SJCRH30 (cell line): Measurements from ENCODE around the gene CD59. TPM values are rescaled to one million over a fixed set of nuclear protein-coding genes. Genes with fewer than 3 reads are reported as not detected.
A peak's percentile ranks its signal among the peaks of the same experiment; 100 is the strongest.

Experiments used
- DNase-seq, 2 experiments: peaks; one replicate each; pipeline ENCODE4 v3.0.0-alpha.2; 2015 to 2020
- H3K27ac ChIP-seq: fragments of 250-450 bp; sonication (Bioruptor Pico); 2 replicates; pipeline ENCODE4 v1.5.1; 2020; ENCODE audit warnings: mild to moderate bottlenecking, moderate library complexity
- H3K27me3 ChIP-seq: fragments of 250-450 bp; sonication (Bioruptor Pico); 2 replicates; pipeline ENCODE4 v1.5.1; 2020; ENCODE audit warnings: mild to moderate bottlenecking, moderate library complexity
- H3K36me3 ChIP-seq: fragments of 250-450 bp; sonication (Bioruptor Pico); 2 replicates; pipeline ENCODE4 v1.5.1; 2020; ENCODE audit warnings: mild to moderate bottlenecking, moderate library complexity
- H3K4me1 ChIP-seq: fragments of 250-450 bp; sonication (Bioruptor Pico); 2 replicates; pipeline ENCODE4 v1.5.1; 2020; ENCODE audit warnings: mild to moderate bottlenecking, moderate library complexity
- H3K4me3 ChIP-seq: fragments of 250-450 bp; sonication (Bioruptor Pico); 2 replicates; pipeline ENCODE4 v1.5.1; 2020; ENCODE audit warnings: mild to moderate bottlenecking, moderate library complexity
- H3K9me3 ChIP-seq: fragments of 250-450 bp; sonication (Bioruptor Pico); replicated peaks from 2 replicates; pipeline ENCODE4 v1.5.1; 2020; ENCODE audit warnings: mild to moderate bottlenecking, moderate library complexity
- total RNA-seq: library from RNA; depleted of rRNA; stranded (reverse); fragments of >200 nt; shearing (Covaris generic); gene quantifications from 2 replicates; pipeline ENCODE4 v1.2.3, GENCODE V29; 2014; rRNA removed

Gene CD59
- 93.3 and 97.3 TPM in 2 replicates for total RNA-seq

- peak; percentile 90 to 94 for DNase-seq
- Histone ChIP-seq H3K4me1 (peaks cover 7% of the 10 kb centered on the region), H3K27me3 (no peaks in the 10 kb centered on the region), H3K36me3 (no peaks in the 10 kb centered on the region), H3K27ac (peak within 1 kb of the TSS; percentile 70), H3K9me3 (no peaks in the 10 kb centered on the region), H3K4me3 (peak within 1 kb of the TSS; percentile 87)
These were observed at the start of gene CD59 for GRCh38 chr11:33736148-33736812. Gene CD59, minus strand, starts transcription at chr11:33736423. Its CDS starts 13,978 bp downstream, at chr11:33722445.

- H3K36me3 ChIP-seq, result no peaks in the 10 kb centered on the region
- peaks cover 13% of the 10 kb centered on the region for H3K4me1 ChIP-seq
- H3K27me3 ChIP-seq, result no peaks in the 10 kb centered on the region
- no peak overlapping the region for H3K4me3 ChIP-seq
- no peak for DNase-seq
- H3K27ac ChIP-seq, result no peak overlapping the region
- H3K9me3 ChIP-seq, result no peaks in the 10 kb centered on the region; the same call in 1 of the 2 replicates
These were observed 49.4 kb upstream of the CD59 start for GRCh38 chr11:33785609-33786008.

- Histone ChIP-seq H3K4me3 (0 out of 2 replicates have a peak overlapping the region, but pooled peaks have one; percentile 4), H3K9me3 (no peaks in the 10 kb centered on the region)
- DNase-seq, result peak; percentile 54 to 59
These were observed 43.8 kb upstream of the CD59 start for GRCh38 chr11:33779849-33780528.

GRCh38 chr11:33778675-33779074 lies 42.5 kb upstream of the CD59 start:
- Histone ChIP-seq H3K4me3 (peak overlapping the region; percentile 37), H3K36me3 (no peaks in the 10 kb centered on the region), H3K9me3 (no peaks in the 10 kb centered on the region), H3K27me3 (no peaks in the 10 kb centered on the region), H3K27ac (peak overlapping the region; percentile 33; the same call in 1 of the 2 replicates), H3K4me1 (peaks cover 34% of the 10 kb centered on the region)
- DNase-seq, result peak; percentile 67 to 80

More at GRCh38 chr11:33779849-33780528, 43.8 kb upstream of the CD59 start:
- Histone ChIP-seq H3K27ac (peak overlapping the region; percentile 58), H3K4me1 (peaks cover 34% of the 10 kb centered on the region), H3K27me3 (no peaks in the 10 kb centered on the region), H3K36me3 (no peaks in the 10 kb centered on the region)

- Histone ChIP-seq H3K4me3 (peak overlapping the region; percentile 37), H3K27ac (peak overlapping the region; percentile 33; the same call in 1 of the 2 replicates), H3K9me3 (no peaks in the 10 kb centered on the region), H3K4me1 (peaks cover 34% of the 10 kb centered on the region), H3K27me3 (no peaks in the 10 kb centered on the region), H3K36me3 (no peaks in the 10 kb centered on the region)
- DNase-seq, result peak in 1 of 2 experiments; percentile 10
These were observed 41.7 kb upstream of the CD59 start for GRCh38 chr11:33777906-33778305.

- Histone ChIP-seq H3K36me3 (no peaks in the 10 kb centered on the region), H3K4me3 (no peak overlapping the region), H3K27ac (no peak overlapping the region), H3K4me1 (peaks cover 34% of the 10 kb centered on the region), H3K27me3 (no peaks in the 10 kb centered on the region), H3K9me3 (no peaks in the 10 kb centered on the region)
- no peak for DNase-seq
These were observed 39.7 kb upstream of the CD59 start for GRCh38 chr11:33775832-33776470.

- H3K36me3 ChIP-seq, result no peaks in the 10 kb centered on the region
- H3K27me3 ChIP-seq, result no peaks in the 10 kb centered on the region
- H3K9me3 ChIP-seq, result no peaks in the 10 kb centered on the region
- no peak overlapping the region for H3K27ac ChIP-seq
- DNase-seq, result no peak
- peaks cover 31% of the 10 kb centered on the region for H3K4me1 ChIP-seq
- H3K4me3 ChIP-seq, result peak overlapping the region; percentile 84
These were observed 39.2 kb upstream of the CD59 start for GRCh38 chr11:33775467-33775807.

- peak overlapping the region; percentile 84 for H3K4me3 ChIP-seq
- no peak for DNase-seq
- H3K36me3 ChIP-seq, result no peaks in the 10 kb centered on the region
- H3K27me3 ChIP-seq, result no peaks in the 10 kb centered on the region
- H3K4me1 ChIP-seq, result peaks cover 25% of the 10 kb centered on the region
- no peaks in the 10 kb centered on the region for H3K9me3 ChIP-seq
- peak overlapping the region; percentile 33; the same call in 1 of the 2 replicates for H3K27ac ChIP-seq
These were observed 38.7 kb upstream of the CD59 start for GRCh38 chr11:33774736-33775466.

- no peaks in the 10 kb centered on the region for H3K36me3 ChIP-seq
- no peaks in the 10 kb centered on the region for H3K27me3 ChIP-seq
- peak within 1 kb of the TSS; percentile 84 for H3K4me3 ChIP-seq
- peak; percentile 87 to 91 for DNase-seq
- H3K27ac ChIP-seq, result peak within 1 kb of the TSS; percentile 33; the same call in 1 of the 2 replicates
- H3K4me1 ChIP-seq, result peaks cover 19% of the 10 kb centered on the region
- H3K9me3 ChIP-seq, result no peaks in the 10 kb centered on the region
These were observed 37.9 kb upstream of the CD59 start, which contains the start of gene FBXO3 for GRCh38 chr11:33773987-33774735. Gene FBXO3, minus strand, starts transcription at chr11:33774520. Its CDS starts 23 bp downstream, at chr11:33774497.

GRCh38 chr11:33773404-33773986 lies 37.3 kb upstream of the CD59 start:
- no peak overlapping the region; the same call in 1 of the 2 replicates for H3K27ac ChIP-seq
- peak; percentile 27 to 39 for DNase-seq
- H3K27me3 ChIP-seq, result no peaks in the 10 kb centered on the region
- H3K9me3 ChIP-seq, result no peaks in the 10 kb centered on the region
- no peaks in the 10 kb centered on the region for H3K36me3 ChIP-seq
- peak overlapping the region; percentile 84 for H3K4me3 ChIP-seq
- peaks cover 16% of the 10 kb centered on the region for H3K4me1 ChIP-seq

- Histone ChIP-seq H3K4me1 (peaks cover 10% of the 10 kb centered on the region), H3K27me3 (no peaks in the 10 kb centered on the region), H3K36me3 (no peaks in the 10 kb centered on the region), H3K27ac (no peak overlapping the region), H3K9me3 (no peaks in the 10 kb centered on the region), H3K4me3 (peak overlapping the region; percentile 84)
- no peak for DNase-seq
These were observed 36.6 kb upstream of the CD59 start for GRCh38 chr11:33772870-33773269.

- Histone ChIP-seq H3K27me3 (no peaks in the 10 kb centered on the region), H3K27ac (no peak overlapping the region), H3K9me3 (no peaks in the 10 kb centered on the region), H3K4me1 (peaks cover 8% of the 10 kb centered on the region), H3K4me3 (no peak overlapping the region), H3K36me3 (no peaks in the 10 kb centered on the region)
- DNase-seq, result no peak
These were observed 36.1 kb upstream of the CD59 start for GRCh38 chr11:33772300-33772699.

GRCh38 chr11:33770236-33770635 lies 34.0 kb upstream of the CD59 start:
- no peak for DNase-seq
- Histone ChIP-seq H3K36me3 (no peaks in the 10 kb centered on the region), H3K27me3 (no peaks in the 10 kb centered on the region), H3K27ac (no peak overlapping the region), H3K9me3 (no peaks in the 10 kb centered on the region), H3K4me3 (no peak overlapping the region), H3K4me1 (no peaks in the 10 kb centered on the region)
